Hippocampal formation (tissue), 2 donors: ENCODE results near the gene VSIG4.
A peak's percentile ranks its signal among the peaks of the same experiment; 100 is the strongest.
"Not testable (repeated sequence)": the region's sequence is repeated elsewhere in the genome, so short reads cannot be mapped to it uniquely, and the experiment has no call there.

ENCODE experiments used
- DNase-seq, 2 donors: peaks; one replicate each; lab custom pipeline; 2025; lab: John Stamatoyannopoulos, UW

VSIG4 gene

GRCh38 chrX:66039944-66040343, at the start of gene VSIG4:
TSS of gene VSIG4 (minus strand) at chrX:66040080. CDS start at chrX:66039998, 82 bp downstream.
- no peak for DNase-seq

- DNase-seq: no peak
Measured at GRCh38 chrX:66076801-66077200, 36.9 kb upstream of the VSIG4 start.

GRCh38 chrX:66074920-66075879, 35.3 kb upstream of the VSIG4 start:
- peak in 1 of 2 donors; percentile 2 for DNase-seq

- DNase-seq: no peak
Measured at GRCh38 chrX:66071126-66071525, 31.2 kb upstream of the VSIG4 start.

GRCh38 chrX:66064261-66064660, 24.4 kb upstream of the VSIG4 start:
- DNase-seq: no peak

- DNase-seq: not testable (repeated sequence)
Measured at GRCh38 chrX:66057019-66057418, 17.1 kb upstream of the VSIG4 start.

- DNase-seq: no peak
Measured at GRCh38 chrX:66054978-66055377, 15.1 kb upstream of the VSIG4 start.

- DNase-seq: no peak
Measured at GRCh38 chrX:66053414-66053813, 13.5 kb upstream of the VSIG4 start.

- DNase-seq: no peak
Measured at GRCh38 chrX:66051980-66052379, 12.1 kb upstream of the VSIG4 start.

- peak in 1 of 2 donors; percentile 12 for DNase-seq
Measured at GRCh38 chrX:66050140-66050569, 10.3 kb upstream of the VSIG4 start.

- no peak for DNase-seq
Measured at GRCh38 chrX:66049056-66049455, 9.2 kb upstream of the VSIG4 start.

- no peak for DNase-seq
Measured at GRCh38 chrX:66046612-66047235, 6.8 kb upstream of the VSIG4 start.

GRCh38 chrX:66045894-66046293, 6.0 kb upstream of the VSIG4 start:
- DNase-seq: no peak

- DNase-seq: no peak
Measured at GRCh38 chrX:66043584-66043983, 3.7 kb upstream of the VSIG4 start.

GRCh38 chrX:66042307-66043077, 2.6 kb upstream of the VSIG4 start:
- no peak for DNase-seq

- no peak for DNase-seq
Measured at GRCh38 chrX:66038115-66038514, 1.8 kb downstream of the VSIG4 start.

GRCh38 chrX:66036231-66036630, 3.6 kb downstream of the VSIG4 start:
- no peak for DNase-seq

- no peak for DNase-seq
Measured at GRCh38 chrX:66035667-66036066, 4.2 kb downstream of the VSIG4 start.

- DNase-seq: no peak
Measured at GRCh38 chrX:66030505-66031317, 9.2 kb downstream of the VSIG4 start.

GRCh38 chrX:66028936-66029335, 10.9 kb downstream of the VSIG4 start:
- no peak for DNase-seq

GRCh38 chrX:66024570-66024969, 15.3 kb downstream of the VSIG4 start:
- no peak for DNase-seq

- DNase-seq: no peak
Measured at GRCh38 chrX:66024092-66024467, 15.8 kb downstream of the VSIG4 start.
